Ectodermal cell (in vitro differentiated cells): ENCODE measurements around the gene CDC42SE2.

Source experiments
- H3K27ac ChIP-seq: 2 replicates; pipeline ENCODE4 v1.7.0; 2013; ENCODE audit warnings: mild to moderate bottlenecking, low read depth, low read length; ENCODE audit not compliant: insufficient read depth, poor library complexity, severe bottlenecking
- H3K27me3 ChIP-seq: 2 replicates; pipeline ENCODE4 v1.7.0; 2013; ENCODE audit warnings: mild to moderate bottlenecking, low read length; ENCODE audit not compliant: insufficient read depth, control insufficient read depth, poor library complexity, severe bottlenecking
- H3K36me3 ChIP-seq: one replicate; pipeline ENCODE4 v1.7.0; 2013; ENCODE audit warnings: low read length; ENCODE audit not compliant: control insufficient read depth, insufficient read depth
- H3K4me1 ChIP-seq: one replicate; pipeline ENCODE4 v1.7.0; 2013; ENCODE audit warnings: low read length; ENCODE audit not compliant: control insufficient read depth, insufficient read depth
- H3K4me3 ChIP-seq: 2 replicates; pipeline ENCODE4 v1.7.0; 2013; ENCODE audit warnings: low read depth, low read length, control low read depth; ENCODE audit not compliant: insufficient read depth
- H3K9me3 ChIP-seq: 2 replicates; pipeline ENCODE4 v1.7.0; 2013; ENCODE audit warnings: mild to moderate bottlenecking, low read length, moderate library complexity; ENCODE audit not compliant: control insufficient read depth
- WGBS, 2 experiments: methylation state at CpG; one replicate each; pipeline ENCODE4 v1.1.7; 2013; ENCODE audit warnings: missing lambda C conversion rate in 2 of 2; 5-methylcytosine and 5-hydroxymethylcytosine counted together

Gene CDC42SE2

GRCh38 chr5:131288328-131288727 is 24.5 kb downstream of the CDC42SE2 start:
- H3K36me3 ChIP-seq: no peaks in the 10 kb centered on the region
- H3K27me3 ChIP-seq: no peaks in the 10 kb centered on the region
- WGBS, 2 experiments: 79 to 92% methylated on average over 1 of the region's 1 CpG
- H3K9me3 ChIP-seq: no peaks in the 10 kb centered on the region
- no peak overlapping the region for H3K4me3 ChIP-seq
- no peaks in the 10 kb centered on the region for H3K4me1 ChIP-seq
- H3K27ac ChIP-seq: no peak overlapping the region

GRCh38 chr5:131289738-131290137 is 25.9 kb downstream of the CDC42SE2 start:
- WGBS, 2 experiments: 92 to 95% methylated on average over 3 of the region's 3 CpGs
- H3K9me3 ChIP-seq: no peaks in the 10 kb centered on the region
- no peak overlapping the region for H3K27ac ChIP-seq
- no peaks in the 10 kb centered on the region for H3K27me3 ChIP-seq
- no peak overlapping the region for H3K4me3 ChIP-seq
- no peaks in the 10 kb centered on the region for H3K4me1 ChIP-seq
- H3K36me3 ChIP-seq: no peaks in the 10 kb centered on the region

GRCh38 chr5:131296213-131296672 is 32.4 kb downstream of the CDC42SE2 start:
- no peaks in the 10 kb centered on the region for H3K27me3 ChIP-seq
- no peak overlapping the region for H3K4me3 ChIP-seq
- H3K36me3 ChIP-seq: no peaks in the 10 kb centered on the region
- H3K4me1 ChIP-seq: no peaks in the 10 kb centered on the region
- H3K9me3 ChIP-seq: no peaks in the 10 kb centered on the region
- 91 to 93% methylated on average over 2 of the region's 2 CpGs for WGBS, 2 experiments
- H3K27ac ChIP-seq: no peak overlapping the region

GRCh38 chr5:131297886-131298285 is 34.0 kb downstream of the CDC42SE2 start:
- Histone ChIP-seq H3K4me1 (no peaks in the 10 kb centered on the region), H3K36me3 (no peaks in the 10 kb centered on the region), H3K27ac (no peak overlapping the region), H3K4me3 (no peak overlapping the region), H3K9me3 (no peaks in the 10 kb centered on the region), H3K27me3 (no peaks in the 10 kb centered on the region)
- WGBS, 2 experiments: 93 to 94% methylated on average over 5 of the region's 5 CpGs

GRCh38 chr5:131299465-131299864 is 35.6 kb downstream of the CDC42SE2 start:
- Histone ChIP-seq H3K4me1 (no peaks in the 10 kb centered on the region), H3K27me3 (no peaks in the 10 kb centered on the region), H3K27ac (no peak overlapping the region), H3K36me3 (no peaks in the 10 kb centered on the region), H3K9me3 (no peaks in the 10 kb centered on the region), H3K4me3 (no peak overlapping the region)
- 93 to 94% methylated on average over 3 of the region's 3 CpGs for WGBS, 2 experiments

- Histone ChIP-seq H3K27me3 (no peaks in the 10 kb centered on the region), H3K4me3 (no peak overlapping the region), H3K9me3 (no peaks in the 10 kb centered on the region), H3K27ac (no peak overlapping the region), H3K36me3 (no peaks in the 10 kb centered on the region), H3K4me1 (no peaks in the 10 kb centered on the region)
- 93 to 94% methylated on average over 5 to 6 of the region's 6 CpGs for WGBS, 2 experiments
These were observed 38.7 kb downstream of the CDC42SE2 start for GRCh38 chr5:131302506-131302905.

GRCh38 chr5:131303537-131303936 is 39.7 kb downstream of the CDC42SE2 start:
- WGBS, 2 experiments: 92 to 100% methylated on average over 1 of the region's 1 CpG
- H3K4me3 ChIP-seq: no peak overlapping the region
- H3K27me3 ChIP-seq: no peaks in the 10 kb centered on the region
- H3K36me3 ChIP-seq: no peaks in the 10 kb centered on the region
- no peak overlapping the region for H3K27ac ChIP-seq
- H3K4me1 ChIP-seq: no peaks in the 10 kb centered on the region
- H3K9me3 ChIP-seq: no peaks in the 10 kb centered on the region

GRCh38 chr5:131304414-131304813 is 40.6 kb downstream of the CDC42SE2 start:
- Histone ChIP-seq H3K36me3 (no peaks in the 10 kb centered on the region), H3K9me3 (no peaks in the 10 kb centered on the region), H3K4me1 (no peaks in the 10 kb centered on the region), H3K27ac (no peak overlapping the region), H3K4me3 (no peak overlapping the region), H3K27me3 (no peaks in the 10 kb centered on the region)
- 100% methylated on average over 1 to 2 of the region's 2 CpGs for WGBS, 2 experiments

GRCh38 chr5:131305138-131305689 is 41.4 kb downstream of the CDC42SE2 start:
- no peaks in the 10 kb centered on the region for H3K4me1 ChIP-seq
- H3K4me3 ChIP-seq: no peak overlapping the region
- H3K36me3 ChIP-seq: no peaks in the 10 kb centered on the region
- no peak overlapping the region for H3K27ac ChIP-seq
- 88 to 98% methylated on average over 2 of the region's 2 CpGs for WGBS, 2 experiments
- no peaks in the 10 kb centered on the region for H3K9me3 ChIP-seq
- H3K27me3 ChIP-seq: no peaks in the 10 kb centered on the region

- H3K4me1 ChIP-seq: no peaks in the 10 kb centered on the region
- no peak overlapping the region for H3K4me3 ChIP-seq
- H3K27ac ChIP-seq: no peak overlapping the region
- H3K27me3 ChIP-seq: no peaks in the 10 kb centered on the region
- H3K36me3 ChIP-seq: no peaks in the 10 kb centered on the region
- 71 to 96% methylated on average over 2 of the region's 2 CpGs for WGBS, 2 experiments
- no peaks in the 10 kb centered on the region for H3K9me3 ChIP-seq
These were observed 42.1 kb downstream of the CDC42SE2 start for GRCh38 chr5:131305906-131306305.
